GM18508 (cell line): ENCODE measurements around the gene CACNA2D3.

ENCODE experiments used
- ATAC-seq: cut with Tn5 transposase; IDR thresholded peaks from one replicate; pipeline ENCODE4 v1.9.1; 2021; ENCODE audit warnings: moderate number of reproducible peaks; ENCODE audit not compliant: insufficient read depth, unreplicated experiment

Gene CACNA2D3

GRCh38 chr3:54758461-54758860 lies 636.1 kb downstream of the CACNA2D3 start:
- no peak for ATAC-seq

DNA sequence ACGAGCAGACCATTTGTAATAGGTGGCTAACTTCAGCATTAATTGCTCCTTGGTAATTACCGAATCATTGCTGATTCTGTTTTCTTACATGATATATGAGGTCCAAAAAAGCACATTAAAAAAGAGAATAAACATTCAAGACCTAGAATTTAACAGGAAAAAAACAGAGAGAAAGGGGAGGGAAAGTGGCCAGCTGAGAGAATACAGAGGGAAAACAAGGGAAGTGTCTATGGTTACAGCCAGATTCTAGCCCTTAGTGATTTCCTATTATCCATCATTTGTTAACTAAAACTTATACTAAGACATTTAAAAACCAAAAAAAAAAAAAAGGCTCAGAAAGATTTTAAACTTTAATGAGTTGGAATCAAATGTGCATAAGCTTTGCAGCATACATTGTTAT lies 636.8 kb downstream of the CACNA2D3 start:
- no peak for ATAC-seq

DNA sequence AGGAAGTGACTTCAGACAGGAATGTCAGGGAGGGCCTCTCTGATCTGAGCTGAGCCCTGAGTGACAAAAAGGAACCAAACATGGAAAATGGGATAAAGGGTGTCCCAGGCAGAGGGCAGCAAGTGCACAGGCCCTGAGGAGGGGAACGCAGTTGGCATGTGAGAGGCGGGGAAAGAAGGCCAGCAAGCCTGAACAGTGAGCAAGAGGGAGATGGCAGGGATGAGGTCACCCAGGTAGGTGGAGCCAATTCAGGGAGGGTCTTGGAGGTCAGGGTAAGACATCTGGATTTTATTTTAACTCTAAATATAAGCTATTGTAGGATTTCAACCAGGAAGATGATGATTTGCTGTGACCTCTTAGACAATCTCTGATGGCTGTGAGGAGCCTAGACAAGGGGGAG lies 637.8 kb downstream of the CACNA2D3 start:
- no peak for ATAC-seq

GRCh38 chr3:54761637-54762036 lies 639.3 kb downstream of the CACNA2D3 start:
- ATAC-seq, result no peak

GRCh38 chr3:54764911-54765310 lies 642.6 kb downstream of the CACNA2D3 start:
- ATAC-seq, result no peak

- ATAC-seq, result no peak
Measured at GRCh38 chr3:54771050-54771449, 648.7 kb downstream of the CACNA2D3 start.

DNA sequence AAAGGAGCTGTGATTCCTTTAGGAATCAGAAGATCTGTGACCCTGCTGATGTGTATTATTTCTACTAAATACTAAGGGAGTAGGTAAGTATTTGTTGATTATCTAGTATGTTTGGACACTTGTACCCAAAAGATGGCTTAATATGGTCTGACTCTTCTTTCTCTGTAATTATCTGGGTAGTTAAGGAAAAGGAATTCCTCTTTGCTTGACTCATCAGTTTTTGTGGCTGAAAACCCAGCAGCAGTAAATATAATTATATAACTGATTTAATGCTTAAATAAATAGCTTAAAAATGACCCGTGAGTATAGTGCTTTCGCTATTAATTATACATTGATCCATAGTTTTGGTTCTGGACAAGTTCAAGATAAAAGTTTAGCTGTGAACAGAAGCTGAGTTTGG lies 649.7 kb downstream of the CACNA2D3 start:
- no peak for ATAC-seq

- no peak for ATAC-seq
Measured at GRCh38 chr3:54772746-54773145, 650.4 kb downstream of the CACNA2D3 start.

GRCh38 chr3:54773271-54773670 lies 650.9 kb downstream of the CACNA2D3 start:
- ATAC-seq, result no peak

DNA sequence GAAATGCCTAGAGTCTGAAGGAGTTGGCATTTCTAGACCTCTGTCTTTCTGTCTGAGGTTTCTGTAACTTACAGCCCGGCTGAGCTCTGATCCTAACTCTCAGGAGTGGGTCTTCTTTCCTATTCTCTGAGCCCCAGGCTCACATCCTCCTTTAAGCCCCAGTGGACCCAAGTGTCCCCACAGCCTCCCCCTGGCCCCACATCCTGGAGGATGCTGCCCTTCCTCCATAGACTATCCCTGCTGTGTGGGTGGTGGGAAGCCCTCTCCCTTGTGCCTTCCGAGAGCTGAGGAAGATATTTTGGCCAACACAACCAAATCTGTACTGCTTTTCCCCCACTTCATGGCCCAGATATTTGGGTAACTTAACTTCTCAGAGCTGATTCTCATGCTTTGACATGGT lies 654.2 kb downstream of the CACNA2D3 start:
- no peak for ATAC-seq

DNA sequence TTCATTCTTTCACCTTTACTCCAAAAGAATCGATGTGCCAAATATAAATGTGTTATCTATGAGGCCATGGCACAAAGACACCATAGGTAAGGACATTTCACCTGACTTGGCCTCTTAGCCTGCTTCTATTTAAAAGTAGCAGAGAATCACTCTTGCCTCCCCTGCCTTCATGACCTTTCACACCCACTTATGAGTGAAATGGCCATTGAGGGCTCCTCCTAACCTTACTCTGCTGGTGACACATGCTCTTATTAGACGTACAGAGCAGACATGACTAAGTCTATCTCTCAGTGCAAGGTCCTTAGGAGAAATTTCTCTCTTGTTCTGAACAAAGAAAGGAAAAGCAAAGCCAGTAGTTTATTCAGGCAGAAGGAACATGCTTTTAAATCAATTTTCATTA lies 654.8 kb downstream of the CACNA2D3 start:
- ATAC-seq, result no peak

- ATAC-seq, result no peak
Measured at GRCh38 chr3:54780336-54780735, 658.0 kb downstream of the CACNA2D3 start.

GRCh38 chr3:54781728-54782127 lies 659.4 kb downstream of the CACNA2D3 start:
- no peak for ATAC-seq

- no peak for ATAC-seq
Measured at GRCh38 chr3:54783611-54784010, 661.3 kb downstream of the CACNA2D3 start.

- ATAC-seq, result no peak
Measured at GRCh38 chr3:54784021-54784420, 661.7 kb downstream of the CACNA2D3 start.

DNA sequence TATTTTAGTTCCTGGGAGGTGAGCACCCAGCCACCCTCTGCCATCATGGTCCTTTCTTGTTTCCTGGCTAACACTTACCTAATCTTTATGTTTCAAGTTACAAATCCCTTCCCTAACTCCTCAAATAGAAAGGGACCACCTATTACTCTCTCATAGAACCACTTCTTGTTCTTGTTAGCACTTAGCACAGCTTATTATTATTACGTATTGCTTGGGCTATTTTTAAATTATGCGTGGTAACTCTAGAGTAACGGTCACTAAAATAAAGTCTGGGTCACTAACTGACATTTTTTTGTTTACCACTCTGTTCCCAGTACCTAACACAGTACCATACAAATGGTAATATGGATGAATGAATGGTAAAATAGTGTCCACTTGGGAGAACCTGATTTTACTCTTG lies 663.6 kb downstream of the CACNA2D3 start:
- ATAC-seq, result no peak

GRCh38 chr3:54790051-54790450 lies 667.7 kb downstream of the CACNA2D3 start:
- ATAC-seq, result no peak

- ATAC-seq, result no peak
Measured at GRCh38 chr3:54791501-54792156, 669.3 kb downstream of the CACNA2D3 start.

- ATAC-seq, result no peak
Measured at GRCh38 chr3:54792584-54792983, 670.2 kb downstream of the CACNA2D3 start.

GRCh38 chr3:54793171-54793570 lies 670.8 kb downstream of the CACNA2D3 start:
- no peak for ATAC-seq

GRCh38 chr3:54797111-54797510 lies 674.8 kb downstream of the CACNA2D3 start:
- ATAC-seq, result no peak

GRCh38 chr3:54800478-54800877 lies 678.1 kb downstream of the CACNA2D3 start:
- ATAC-seq, result no peak

DNA sequence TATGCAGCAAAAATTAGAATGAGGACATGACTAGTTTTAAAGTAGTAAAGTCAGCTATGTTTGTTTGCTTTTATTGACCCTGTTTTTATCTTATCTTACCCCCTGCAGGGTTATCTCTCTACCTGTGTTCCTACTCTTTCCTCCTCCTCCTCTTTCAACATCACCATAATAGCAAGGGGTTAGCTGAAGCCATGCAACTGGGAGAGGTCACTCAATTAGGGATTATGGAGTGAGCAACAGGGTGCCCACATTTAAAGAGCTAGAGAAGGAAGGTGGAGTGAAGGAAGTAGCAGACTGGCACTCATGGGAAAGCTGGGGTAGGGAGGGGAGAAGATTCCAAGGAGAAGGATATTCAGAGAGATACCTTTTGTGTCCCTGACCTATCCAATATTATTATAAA lies 679.6 kb downstream of the CACNA2D3 start:
- no peak for ATAC-seq
